Trophoblast cell (in vitro differentiated cells and primary cell): ENCODE results near the gene WDR45B.

Experiments
- DNase-seq, 2 donors: peaks; one replicate each; pipeline ENCODE4 v3.0.0-alpha.2; 2016
- H2AFZ ChIP-seq: 2 replicates; pipeline ENCODE4 v1.6.1; 2013; ENCODE audit warnings: low read length, moderate library complexity, mild to moderate bottlenecking; ENCODE audit not compliant: insufficient read depth, poor library complexity
- H2AK5ac ChIP-seq: 2 replicates; pipeline ENCODE4 v1.6.1; 2013; ENCODE audit warnings: mild to moderate bottlenecking, low read length
- H2BK120ac ChIP-seq: 2 replicates; pipeline ENCODE4 v1.6.1; 2013; ENCODE audit warnings: low read length, mild to moderate bottlenecking, moderate library complexity; ENCODE audit not compliant: insufficient read depth, poor library complexity
- H2BK12ac ChIP-seq: 2 replicates; pipeline ENCODE4 v1.6.1; 2013; ENCODE audit warnings: mild to moderate bottlenecking, low read length, moderate library complexity
- H2BK5ac ChIP-seq: 2 replicates; pipeline ENCODE4 v1.6.1; 2013; ENCODE audit warnings: low read length, low read depth, moderate library complexity, mild to moderate bottlenecking; ENCODE audit not compliant: poor library complexity
- H3K14ac ChIP-seq: 2 replicates; pipeline ENCODE4 v1.6.1; 2013; ENCODE audit warnings: mild to moderate bottlenecking, low read length
- H3K18ac ChIP-seq: 2 replicates; pipeline ENCODE4 v1.6.1; 2013; ENCODE audit warnings: mild to moderate bottlenecking, low read length
- H3K23ac ChIP-seq: 2 replicates; pipeline ENCODE4 v1.6.1; 2013; ENCODE audit warnings: low read length
- H3K27ac ChIP-seq: 2 replicates; pipeline ENCODE4 v1.5.1; 2013; ENCODE audit warnings: low read depth, mild to moderate bottlenecking, inconsistent platforms, low read length, moderate library complexity
- H3K27me3 ChIP-seq: 2 replicates; pipeline ENCODE4 v1.6.1; 2013; ENCODE audit warnings: inconsistent platforms, mild to moderate bottlenecking, low read length, moderate library complexity; ENCODE audit not compliant: insufficient read depth
- H3K36me3 ChIP-seq, 2 experiments: 1 replicate in 1 of 2; 2 replicates in 1 of 2; pipeline ENCODE4 v1.6.1; 2013; ENCODE audit warnings: low read length in 2 of 2, mild to moderate bottlenecking in 2 of 2, moderate library complexity in 1 of 2; ENCODE audit not compliant: insufficient read depth in 2 of 2, control insufficient read depth in 1 of 2
- H3K4ac ChIP-seq: 2 replicates; pipeline ENCODE4 v1.6.1; 2013; ENCODE audit warnings: low read depth, mild to moderate bottlenecking, low read length, moderate library complexity
- H3K4me1 ChIP-seq, 2 experiments: 1 replicate in 1 of 2; 2 replicates in 1 of 2; pipeline ENCODE4 v1.6.1; 2013; ENCODE audit warnings: low read length in 2 of 2, mild to moderate bottlenecking in 2 of 2, moderate library complexity in 1 of 2; ENCODE audit not compliant: insufficient read depth in 2 of 2, control insufficient read depth in 1 of 2
- H3K4me2 ChIP-seq: 2 replicates; pipeline ENCODE4 v1.6.1; 2013; ENCODE audit warnings: inconsistent platforms, mild to moderate bottlenecking, low read length, moderate library complexity
- H3K4me3 ChIP-seq: 2 replicates; pipeline ENCODE4 v1.5.1; 2013; ENCODE audit warnings: mild to moderate bottlenecking, low read depth, low read length, inconsistent platforms
- H3K79me1 ChIP-seq: one replicate; pipeline ENCODE4 v1.6.1; 2013; ENCODE audit warnings: low read length
- H3K79me2 ChIP-seq: 2 replicates; pipeline ENCODE4 v1.6.1; 2013; ENCODE audit warnings: low read length, mild to moderate bottlenecking; ENCODE audit not compliant: control insufficient read depth, insufficient read depth, poor library complexity
- H3K9ac ChIP-seq: 2 replicates; pipeline ENCODE4 v1.6.1; 2013; ENCODE audit warnings: mild to moderate bottlenecking, low read length
- H3K9me3 ChIP-seq: 2 replicates; pipeline ENCODE4 v1.6.1; 2013; ENCODE audit warnings: low read depth, mild to moderate bottlenecking, control low read depth, inconsistent platforms, low read length; ENCODE audit not compliant: insufficient read depth
- H4K12ac ChIP-seq: 2 replicates; pipeline ENCODE4 v1.6.1; 2013; ENCODE audit warnings: low read depth, mild to moderate bottlenecking, low read length, moderate library complexity
- H4K8ac ChIP-seq: 2 replicates; pipeline ENCODE4 v1.6.1; 2013; ENCODE audit warnings: low read depth, mild to moderate bottlenecking, low read length, moderate library complexity
- H4K91ac ChIP-seq: one replicate; pipeline ENCODE4 v1.6.1; 2013; ENCODE audit warnings: low read depth, mild to moderate bottlenecking, low read length, moderate library complexity
- WGBS: extraction: QIAGEN DNeasy Blood & Tissue Kit; methylation state at CpG from one replicate; pipeline ENCODE4 v1.1.7; 2013; ENCODE audit warnings: missing lambda C conversion rate; ENCODE audit not compliant: insufficient read length, insufficient coverage; ENCODE audit errors: extremely low coverage; 5-methylcytosine and 5-hydroxymethylcytosine counted together

WDR45B gene

DNA sequence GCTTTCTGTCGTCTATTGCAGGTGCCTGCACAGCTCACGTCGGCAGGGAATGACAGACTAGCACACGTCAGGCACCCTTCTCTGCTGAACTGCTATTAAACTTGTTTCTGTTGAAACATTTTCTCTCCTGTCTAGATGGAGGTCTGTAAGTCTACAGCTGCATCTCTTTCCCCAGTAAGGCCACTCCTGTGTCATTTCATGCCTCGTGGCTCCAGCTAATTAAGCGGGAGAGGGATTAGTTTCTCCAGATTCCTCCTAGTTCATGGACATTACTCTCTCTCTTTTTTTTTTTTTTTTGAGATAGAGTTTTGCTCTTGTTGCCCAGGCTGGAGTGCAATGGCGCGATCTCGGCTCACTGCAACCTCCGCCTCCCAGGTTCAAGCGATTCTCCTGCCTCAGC is 74.2 kb downstream of the WDR45B start:
- Histone ChIP-seq H3K4ac (peak overlapping the region; percentile 12), H3K23ac (no peak overlapping the region), H2BK12ac (no peak overlapping the region), H3K4me2 (no peak overlapping the region), H2BK5ac (no peak overlapping the region), H3K9ac (no peak overlapping the region), H3K79me1 (no peaks in the 10 kb centered on the region), H3K4me3 (no peak overlapping the region), H3K27me3 (no peaks in the 10 kb centered on the region), H4K12ac (no peak overlapping the region), H2AFZ (no peak overlapping the region), H3K27ac (no peak overlapping the region), H2BK120ac (no peak overlapping the region), H3K14ac (no peak overlapping the region), H3K79me2 (no peaks in the 10 kb centered on the region), H4K91ac (no peak overlapping the region), H3K18ac (no peak overlapping the region), H3K36me3 (peaks cover 58 to 68% of the 10 kb centered on the region in 2 experiments), H3K9me3 (no peaks in the 10 kb centered on the region), H4K8ac (no peak overlapping the region), H3K4me1 (no peaks in the 10 kb centered on the region), H2AK5ac (no peak overlapping the region)
- no peak for DNase-seq
- no CpG with 5 or more reads among the region's 11 CpGs for WGBS

GRCh38 chr17:82571855-82572254 is 76.4 kb downstream of the WDR45B start:
- no peak overlapping the region for H2AFZ ChIP-seq
- no peak overlapping the region for H3K4me2 ChIP-seq
- no peak for DNase-seq
- H3K79me1 ChIP-seq, result no peaks in the 10 kb centered on the region
- H3K79me2 ChIP-seq, result no peaks in the 10 kb centered on the region
- no peaks in the 10 kb centered on the region for H3K27me3 ChIP-seq
- H2AK5ac ChIP-seq, result no peak overlapping the region
- H3K4me1 ChIP-seq, result no peaks in the 10 kb centered on the region
- H3K18ac ChIP-seq, result no peak overlapping the region
- no peak overlapping the region for H3K4me3 ChIP-seq
- no peak overlapping the region for H3K9ac ChIP-seq
- H4K91ac ChIP-seq, result no peak overlapping the region
- WGBS, result no CpG with 5 or more reads among the region's 6 CpGs
- H2BK12ac ChIP-seq, result no peak overlapping the region
- H3K9me3 ChIP-seq, result no peaks in the 10 kb centered on the region
- H3K27ac ChIP-seq, result no peak overlapping the region
- no peak overlapping the region for H3K14ac ChIP-seq
- peaks cover 61 to 74% of the 10 kb centered on the region in 2 experiments for H3K36me3 ChIP-seq
- H3K4ac ChIP-seq, result no peak overlapping the region
- H2BK5ac ChIP-seq, result no peak overlapping the region
- no peak overlapping the region for H4K12ac ChIP-seq
- H2BK120ac ChIP-seq, result no peak overlapping the region
- no peak overlapping the region for H3K23ac ChIP-seq
- no peak overlapping the region for H4K8ac ChIP-seq

GRCh38 chr17:82570277-82570676 is 78.0 kb downstream of the WDR45B start:
- Histone ChIP-seq H3K4me1 (no peaks in the 10 kb centered on the region), H2BK12ac (no peak overlapping the region), H3K27ac (no peak overlapping the region), H3K36me3 (peaks cover 60 to 73% of the 10 kb centered on the region in 2 experiments), H3K79me2 (peaks cover 4% of the 10 kb centered on the region), H3K79me1 (no peaks in the 10 kb centered on the region), H2BK5ac (no peak overlapping the region), H4K91ac (no peak overlapping the region), H3K9ac (no peak overlapping the region), H2AFZ (no peak overlapping the region), H3K4me2 (no peak overlapping the region), H3K23ac (no peak overlapping the region), H3K4me3 (no peak overlapping the region), H4K8ac (no peak overlapping the region), H4K12ac (no peak overlapping the region), H3K14ac (no peak overlapping the region), H3K4ac (no peak overlapping the region), H2AK5ac (no peak overlapping the region), H3K18ac (no peak overlapping the region), H2BK120ac (no peak overlapping the region), H3K9me3 (no peaks in the 10 kb centered on the region), H3K27me3 (no peaks in the 10 kb centered on the region)
- DNase-seq, result no peak
- WGBS, result no CpG with 5 or more reads among the region's 9 CpGs

DNA sequence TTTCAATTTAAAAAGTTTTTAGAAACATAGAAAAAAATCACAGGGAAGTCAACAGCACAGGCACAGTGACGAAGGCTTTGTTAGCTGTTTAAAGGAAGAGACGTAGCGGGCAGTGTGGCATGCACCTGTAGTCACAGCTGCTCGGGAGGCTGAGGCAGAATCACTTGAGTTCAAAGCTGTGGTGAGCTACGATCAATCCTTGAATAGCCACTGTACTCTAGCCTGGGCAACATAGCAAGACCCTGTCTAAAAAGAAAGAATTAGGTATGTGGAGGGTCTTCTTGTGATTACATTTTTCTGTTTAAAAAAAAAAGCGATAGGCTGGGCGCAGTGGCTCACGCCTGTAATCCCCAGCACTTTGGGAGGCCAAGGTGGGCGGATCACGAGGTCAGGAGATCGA is 78.6 kb downstream of the WDR45B start:
- no peak overlapping the region for H3K4ac ChIP-seq
- no peak overlapping the region for H2BK12ac ChIP-seq
- no peak overlapping the region for H4K91ac ChIP-seq
- no peaks in the 10 kb centered on the region for H3K27me3 ChIP-seq
- no peak overlapping the region for H2AK5ac ChIP-seq
- no peak overlapping the region for H3K9ac ChIP-seq
- no peak overlapping the region for H3K27ac ChIP-seq
- DNase-seq, result no peak
- no peak overlapping the region for H2AFZ ChIP-seq
- no peak overlapping the region for H2BK120ac ChIP-seq
- no peaks in the 10 kb centered on the region for H3K79me1 ChIP-seq
- H3K4me2 ChIP-seq, result no peak overlapping the region
- peaks cover 61 to 73% of the 10 kb centered on the region in 2 experiments for H3K36me3 ChIP-seq
- no peaks in the 10 kb centered on the region for H3K9me3 ChIP-seq
- H4K12ac ChIP-seq, result no peak overlapping the region
- H3K4me1 ChIP-seq, result no peaks in the 10 kb centered on the region
- H3K23ac ChIP-seq, result no peak overlapping the region
- H3K4me3 ChIP-seq, result no peak overlapping the region
- no CpG with 5 or more reads among the region's 11 CpGs for WGBS
- no peak overlapping the region for H3K18ac ChIP-seq
- H2BK5ac ChIP-seq, result no peak overlapping the region
- H3K79me2 ChIP-seq, result peaks cover 4% of the 10 kb centered on the region
- no peak overlapping the region for H4K8ac ChIP-seq
- no peak overlapping the region for H3K14ac ChIP-seq
